HG02571 (cell line): ENCODE results near the gene BFSP1.
A peak's percentile ranks its signal among the peaks of the same experiment; 100 is the strongest.

Experiments used
- ATAC-seq: cut with Tn5 transposase; IDR thresholded peaks from one replicate; pipeline ENCODE4 v1.9.1; 2021; ENCODE audit warnings: mild to moderate bottlenecking, moderate library complexity; ENCODE audit not compliant: unreplicated experiment

Gene BFSP1

DNA sequence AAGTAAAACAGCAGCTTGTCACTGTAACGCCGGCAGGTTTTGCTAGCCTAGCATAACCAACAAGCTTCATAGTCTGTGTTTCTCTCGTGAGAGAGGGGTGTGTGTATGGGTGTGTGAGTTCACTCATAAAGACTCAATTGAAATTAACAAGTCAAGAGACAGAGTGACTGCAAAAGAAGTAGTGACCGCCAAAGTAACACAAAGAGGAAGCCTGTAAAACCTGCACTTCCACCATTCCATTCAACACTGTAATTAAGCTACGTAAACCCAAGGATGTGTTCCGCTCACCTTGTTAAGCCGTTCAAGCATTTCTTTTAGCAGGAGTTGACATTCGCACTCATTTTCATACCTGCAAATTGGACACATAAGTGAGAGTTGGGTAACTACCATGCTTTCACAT lies 6.6 kb downstream of the BFSP1 start:
- no peak for ATAC-seq

DNA sequence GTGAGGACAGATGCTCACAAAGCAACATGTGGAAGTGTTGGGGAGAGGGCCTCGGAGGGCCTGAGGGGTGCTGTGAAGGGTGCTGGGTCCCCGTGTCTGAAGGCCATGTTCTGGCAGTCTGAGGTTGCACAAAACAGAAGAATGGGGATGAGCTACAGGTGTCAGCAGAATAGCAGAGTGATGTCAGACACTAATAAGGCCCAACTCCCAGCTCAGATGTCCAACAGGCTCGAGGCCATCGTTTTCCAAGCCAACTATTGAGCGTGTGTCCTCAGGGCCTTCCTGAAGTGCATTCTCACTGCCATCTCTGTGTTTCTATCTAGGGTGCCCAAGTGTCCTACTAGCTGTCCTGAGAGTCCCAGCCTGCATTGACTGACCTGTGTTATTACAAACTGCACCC lies 7.9 kb downstream of the BFSP1 start:
- ATAC-seq, result no peak

DNA sequence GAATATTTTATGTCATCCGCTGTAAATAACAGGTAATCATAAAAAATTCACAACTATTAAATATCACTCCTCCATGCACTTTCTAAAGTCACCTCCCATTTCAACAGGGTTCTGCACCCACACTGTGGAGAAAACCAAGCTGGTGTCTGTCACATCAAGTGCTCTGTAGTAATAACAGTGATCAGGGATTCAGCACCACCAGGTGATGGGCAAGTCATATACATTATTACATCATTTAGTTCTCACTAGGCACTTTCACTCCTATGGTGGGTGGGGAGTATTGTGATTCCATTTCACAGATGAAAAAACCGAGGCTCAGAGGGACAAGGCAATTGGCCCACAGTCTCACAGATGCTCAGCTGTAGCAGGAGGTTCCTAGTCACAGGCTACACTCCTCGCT lies 8.7 kb downstream of the BFSP1 start:
- ATAC-seq, result no peak

DNA sequence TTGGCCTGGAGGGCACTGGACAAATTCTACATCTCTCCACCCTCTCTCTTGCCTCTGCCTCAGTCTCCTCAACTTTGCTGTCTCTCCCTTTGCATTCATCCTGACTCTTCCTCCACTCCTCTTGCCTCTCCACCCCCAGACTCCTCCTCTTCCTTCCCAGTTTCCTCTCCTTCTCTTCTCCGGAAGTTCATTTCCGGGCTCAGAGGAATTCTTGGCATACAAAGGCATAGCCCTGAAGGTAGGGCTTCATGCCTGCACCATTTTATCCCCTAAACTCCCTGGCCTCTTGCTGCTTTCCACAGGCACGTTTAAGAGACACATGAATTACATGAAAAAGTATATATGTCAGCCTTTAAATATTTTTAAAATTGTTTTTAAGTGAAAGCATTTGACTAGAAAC lies 10.6 kb downstream of the BFSP1 start:
- ATAC-seq, result no peak

DNA sequence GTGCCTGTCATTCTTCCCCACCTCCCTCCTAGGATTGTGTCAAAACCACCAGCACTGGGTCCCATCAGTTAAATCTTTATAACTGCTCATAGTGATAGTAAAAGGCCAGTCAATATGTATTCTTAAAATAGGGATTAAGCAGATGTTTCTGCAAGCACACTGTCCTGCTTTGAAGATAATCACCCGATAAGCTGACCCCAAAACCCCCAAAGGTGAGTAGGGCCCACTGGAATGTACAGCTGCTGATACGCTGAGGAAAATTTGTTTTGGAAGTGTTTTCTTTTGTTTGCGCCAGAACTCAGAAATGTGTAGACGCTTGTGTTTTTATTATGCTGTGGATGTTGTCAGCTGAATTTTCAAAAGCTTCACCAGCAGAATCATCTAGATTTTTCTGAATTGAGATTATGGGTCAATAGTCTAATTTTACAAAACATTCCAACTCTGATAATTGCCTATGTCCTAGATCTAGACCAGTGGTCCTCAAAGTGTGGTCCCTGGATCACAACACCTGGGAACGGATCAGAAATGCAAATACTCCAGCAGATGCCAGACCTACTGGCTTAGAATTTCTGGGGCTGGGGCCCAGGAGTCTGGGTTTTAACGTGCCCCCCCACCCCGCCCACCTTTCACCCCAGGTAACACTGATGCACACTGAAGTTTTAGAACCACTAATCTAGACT lies 11.4 kb downstream of the BFSP1 start:
- ATAC-seq, result no peak

DNA sequence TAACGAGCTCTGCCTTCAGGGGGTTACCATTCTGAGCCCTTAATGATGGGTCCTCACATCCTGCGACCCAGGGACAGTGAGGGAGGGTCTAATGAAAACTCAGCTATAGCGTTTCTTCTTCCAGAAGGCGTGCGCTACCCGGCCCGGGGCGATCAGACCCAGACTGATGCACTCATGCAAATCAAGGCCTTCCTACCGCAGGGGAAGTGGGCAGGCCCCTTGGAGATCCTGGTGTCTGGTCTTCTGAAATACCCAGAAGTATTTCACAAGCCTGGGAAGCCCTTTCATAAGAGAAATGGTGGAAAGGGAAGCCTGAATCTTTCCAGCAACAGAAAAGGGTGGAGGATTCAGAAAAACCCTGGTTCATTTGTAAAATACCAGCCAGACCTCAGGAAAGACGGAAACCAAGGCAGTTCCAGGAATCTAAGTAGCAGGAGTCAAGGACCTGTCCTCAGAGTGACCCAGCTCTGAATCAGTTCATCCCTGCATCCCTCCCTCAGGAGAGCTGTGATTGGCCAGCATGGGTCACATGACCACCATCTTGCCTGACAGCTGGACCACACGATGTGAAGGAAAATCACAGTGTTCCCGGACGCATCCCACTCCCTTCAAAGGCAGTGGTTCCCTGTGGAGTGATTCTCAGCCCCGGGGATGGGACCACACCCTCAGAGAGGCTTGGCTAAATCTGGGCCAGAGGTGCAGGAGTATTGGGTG lies 12.7 kb downstream of the BFSP1 start:
- ATAC-seq, result no peak

DNA sequence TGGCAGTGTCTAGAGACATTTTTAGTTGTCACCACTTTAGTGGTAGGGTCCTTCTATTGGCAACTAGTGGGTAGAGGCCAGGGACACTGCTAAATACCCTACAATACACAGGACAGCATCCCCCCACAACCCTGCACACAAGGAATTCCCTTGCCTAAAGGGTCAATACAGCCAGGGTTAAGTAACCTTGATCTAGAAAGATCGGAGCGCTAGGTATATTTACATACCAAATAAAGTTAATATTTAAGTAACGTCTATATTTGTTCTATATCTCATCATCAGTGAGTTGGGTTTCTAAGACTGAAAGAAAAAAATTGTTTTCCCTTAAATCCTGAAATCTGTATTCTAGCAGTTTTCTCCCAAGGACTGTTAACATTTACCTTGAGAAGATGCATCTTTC lies 16.1 kb downstream of the BFSP1 start:
- no peak for ATAC-seq

DNA sequence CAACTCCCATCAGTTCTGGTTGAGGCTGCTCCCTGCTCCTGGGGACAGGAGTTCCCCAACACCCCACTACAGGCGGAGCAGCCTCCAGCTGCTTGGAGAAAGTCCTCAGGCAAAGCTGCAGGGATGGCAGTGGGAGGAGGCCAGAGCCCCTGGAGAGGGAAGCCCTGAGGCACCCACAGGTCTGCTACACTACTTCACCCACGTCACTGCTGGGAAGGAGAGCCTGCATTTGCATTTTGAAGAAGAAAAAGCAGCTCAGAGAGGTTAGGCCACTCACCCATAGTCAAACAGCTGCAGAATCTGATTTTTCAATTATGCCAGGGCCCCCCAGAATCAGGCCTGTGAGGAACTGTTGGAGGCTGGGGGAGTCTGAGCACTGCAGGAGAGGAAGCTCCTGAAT lies 17.2 kb downstream of the BFSP1 start:
- ATAC-seq, result no peak

DNA sequence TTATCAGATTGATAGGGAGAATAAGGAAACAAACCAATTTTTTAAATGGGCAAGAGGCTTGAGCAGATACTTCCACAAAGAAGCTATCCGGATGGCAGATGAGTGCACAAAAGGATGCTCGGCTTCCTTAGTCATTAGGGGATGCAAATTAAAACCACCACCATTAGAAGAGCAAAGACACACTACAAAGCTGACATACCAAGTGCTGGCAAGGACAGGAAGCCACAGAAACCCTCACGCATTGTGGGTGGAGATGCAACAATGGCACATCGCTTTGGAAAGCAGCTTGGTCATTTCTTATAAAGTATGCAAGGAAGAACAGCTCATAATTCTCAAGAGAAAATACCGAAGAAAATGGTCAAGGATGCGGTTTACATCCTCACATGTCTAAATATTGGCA lies 19.8 kb downstream of the BFSP1 start:
- no peak for ATAC-seq

DNA sequence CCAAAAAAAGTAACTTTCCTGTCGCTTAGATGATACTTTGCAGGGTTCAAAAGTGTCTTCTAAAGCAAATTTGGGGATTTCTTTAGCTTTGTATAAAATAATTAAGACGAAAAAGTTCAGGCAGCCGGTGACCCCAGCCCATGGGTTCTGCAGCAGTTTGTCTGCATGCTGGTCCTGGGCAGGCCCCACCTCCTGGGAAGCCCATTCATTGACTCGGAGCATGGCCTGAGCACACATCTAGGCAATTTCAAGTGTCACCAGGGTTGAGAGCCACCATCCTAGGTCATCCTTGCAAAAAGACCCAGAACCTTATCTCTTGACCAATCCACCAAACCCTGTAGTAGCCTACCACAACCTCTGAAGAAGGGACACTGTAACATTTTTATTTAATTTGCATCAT lies 20.6 kb downstream of the BFSP1 start:
- no peak for ATAC-seq

DNA sequence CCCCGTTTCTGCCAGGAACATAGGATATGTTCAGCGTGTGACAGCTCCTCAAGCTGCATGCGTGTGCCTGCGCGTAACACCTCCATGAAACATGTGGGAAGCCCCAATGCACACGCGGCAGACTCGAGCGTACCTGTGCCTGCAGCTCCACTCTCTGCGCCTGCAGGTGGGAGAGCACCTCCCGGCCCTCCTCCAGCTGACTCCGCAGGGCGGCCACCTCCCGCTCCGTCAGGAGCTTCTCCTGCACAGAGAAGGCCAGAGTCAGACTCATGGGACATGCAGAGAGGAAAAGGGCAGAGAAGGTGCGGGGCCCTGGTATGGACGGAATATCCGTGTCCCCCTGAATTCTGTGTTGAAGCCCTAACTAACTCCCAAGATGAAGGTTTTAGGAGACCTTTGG lies 22.4 kb downstream of the BFSP1 start:
- no peak for ATAC-seq

DNA sequence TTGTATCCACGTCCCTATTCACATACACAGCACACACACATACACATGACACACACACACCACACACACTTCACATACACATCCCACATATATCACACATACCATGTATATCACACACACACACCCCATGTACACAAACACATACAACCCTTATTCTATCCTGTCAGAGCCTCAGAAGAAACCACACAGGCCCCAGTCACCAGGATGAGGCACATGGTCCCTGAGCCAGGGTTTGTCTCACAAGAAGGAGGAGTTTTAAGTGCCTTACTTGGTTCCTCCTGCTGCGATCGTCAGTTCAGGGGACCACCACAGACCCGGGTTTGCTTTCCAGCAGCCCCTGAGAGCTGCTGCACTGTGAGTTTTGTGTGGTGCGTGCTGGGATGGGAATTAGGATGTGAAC lies 23.6 kb downstream of the BFSP1 start:
- ATAC-seq, result no peak

DNA sequence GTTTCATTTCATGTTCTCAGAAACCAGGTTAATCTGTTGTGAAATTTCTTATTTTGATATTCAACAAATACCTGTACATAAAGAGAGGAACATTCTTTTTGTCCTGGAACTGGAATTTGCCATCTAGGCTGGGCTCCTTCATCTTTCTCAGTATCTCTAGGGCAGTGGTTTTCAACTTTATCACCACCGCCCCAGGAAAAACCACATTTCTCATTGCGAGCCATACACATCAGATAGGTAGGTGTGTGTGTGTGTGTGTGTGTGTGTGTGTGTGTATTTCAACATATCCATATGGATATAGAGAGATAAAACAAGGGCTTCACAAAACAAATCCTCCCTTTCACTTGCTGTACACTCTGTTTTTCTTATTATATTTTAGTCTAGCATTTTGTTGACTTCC lies 24.1 kb downstream of the BFSP1 start:
- ATAC-seq, result no peak

DNA sequence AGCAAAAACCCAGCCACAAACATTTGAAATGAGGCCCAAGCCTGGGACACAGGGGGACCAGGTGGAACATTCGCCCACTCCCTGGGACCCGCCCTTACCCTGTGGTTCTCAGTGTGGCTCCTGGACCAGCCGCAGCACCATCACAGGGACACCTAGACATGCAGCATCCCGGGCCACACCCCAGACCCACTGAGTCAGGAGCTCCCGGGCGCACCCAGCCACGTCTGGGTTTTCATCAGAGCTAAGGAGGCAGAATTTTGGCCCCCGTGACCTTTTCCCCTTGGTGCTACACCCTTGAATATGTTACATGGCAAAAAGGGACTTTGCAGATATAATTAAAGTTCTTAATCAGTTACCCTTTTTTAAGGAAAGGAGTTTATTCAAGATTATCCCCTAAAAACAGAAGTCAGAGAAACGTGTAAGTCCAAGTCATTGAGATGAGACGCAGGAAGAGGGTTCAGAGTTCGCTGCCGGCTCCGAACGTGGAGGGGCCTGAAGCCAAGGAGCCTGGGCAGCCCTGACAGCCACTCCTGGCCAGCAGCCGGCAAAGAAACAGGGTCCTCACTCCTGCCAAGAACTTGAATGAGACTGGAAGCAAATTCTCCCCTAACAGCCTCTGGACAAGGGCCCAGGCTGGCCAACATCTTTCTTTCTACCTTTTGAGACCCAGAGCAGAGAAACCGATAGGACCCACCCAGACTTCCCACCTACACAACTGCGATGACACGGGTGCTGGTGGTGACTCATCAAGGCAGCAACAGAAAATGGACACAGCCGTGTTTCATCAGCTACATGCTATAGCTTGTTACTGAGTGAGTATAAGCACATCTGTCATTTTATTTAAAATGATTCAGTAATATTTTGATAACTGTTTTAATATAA lies 25.3 kb downstream of the BFSP1 start:
- no peak for ATAC-seq

DNA sequence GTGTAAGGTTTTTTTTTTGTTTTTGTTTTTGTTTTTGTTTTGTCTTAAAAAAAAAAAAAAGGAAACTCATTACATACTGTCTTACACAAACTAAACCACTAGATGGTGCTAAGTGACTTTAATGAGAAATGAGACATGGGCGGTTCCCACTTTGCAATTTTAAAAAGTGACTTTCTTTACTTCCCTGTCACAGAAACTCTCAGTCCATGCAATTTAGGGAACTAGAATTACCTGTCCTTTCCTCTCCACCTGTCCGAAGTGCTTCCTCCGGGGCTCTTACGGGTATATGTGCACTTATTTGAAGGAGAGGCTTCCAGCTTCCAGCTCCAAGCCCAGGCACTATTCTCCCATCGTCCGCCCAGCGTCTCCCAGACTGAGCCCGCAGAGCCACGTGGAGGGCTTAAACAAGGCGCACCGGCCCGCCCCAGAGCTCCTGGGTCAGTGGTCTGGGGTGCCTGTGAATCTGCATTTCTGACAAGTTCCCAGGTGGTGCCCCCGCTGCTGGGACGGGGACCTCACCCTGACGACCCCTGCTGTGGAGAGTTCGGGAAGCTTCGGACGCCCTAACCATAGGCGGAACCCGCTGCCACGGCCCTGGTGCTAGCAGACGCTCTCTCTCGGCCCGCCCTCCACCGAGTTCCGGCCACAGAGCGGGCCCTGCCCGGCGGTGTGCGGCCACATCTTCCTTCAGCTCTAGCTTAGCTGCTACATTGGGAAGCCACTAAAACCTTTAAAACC lies 26.1 kb downstream of the BFSP1 start:
- ATAC-seq, result peak; percentile 51

DNA sequence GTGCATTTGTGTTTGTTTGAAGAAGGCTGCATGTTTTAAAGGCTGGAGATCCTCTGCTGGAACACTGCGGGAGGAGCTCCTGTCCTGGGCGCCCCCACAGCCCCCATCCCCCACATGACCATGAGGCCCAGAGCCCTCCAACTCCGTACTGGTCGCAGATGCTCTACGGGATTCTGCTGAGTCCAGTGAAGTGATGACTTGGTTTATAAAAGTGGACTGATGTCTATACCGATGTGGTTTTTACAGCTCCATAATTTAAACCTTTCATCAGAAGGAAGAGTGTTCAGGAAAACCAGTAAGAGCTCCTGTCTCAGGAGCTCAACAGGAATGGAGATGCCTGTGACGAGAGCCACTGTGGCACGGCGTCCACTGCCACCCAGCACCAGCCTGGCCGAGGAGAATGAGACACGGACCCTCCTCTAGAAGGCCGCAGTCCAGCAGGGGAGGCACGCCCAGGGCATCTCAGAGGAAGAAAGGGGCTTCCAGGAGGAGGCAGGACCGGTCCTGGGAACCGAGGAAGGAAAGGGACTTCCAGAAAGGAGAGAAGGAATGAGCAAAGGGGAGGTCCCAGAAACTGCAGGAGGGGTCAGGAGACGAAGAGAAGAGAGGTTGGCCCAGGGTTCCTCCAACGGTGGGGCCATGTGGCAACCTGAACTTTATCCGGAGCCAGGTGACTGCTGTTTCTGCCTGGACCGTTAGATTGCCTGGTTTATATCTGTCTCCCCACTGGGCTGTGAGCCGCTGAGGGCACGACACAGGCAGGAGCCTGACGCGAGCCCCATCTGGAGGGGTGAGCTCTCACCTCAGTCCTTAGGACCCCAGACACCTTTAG lies 26.9 kb downstream of the BFSP1 start:
- no peak for ATAC-seq

DNA sequence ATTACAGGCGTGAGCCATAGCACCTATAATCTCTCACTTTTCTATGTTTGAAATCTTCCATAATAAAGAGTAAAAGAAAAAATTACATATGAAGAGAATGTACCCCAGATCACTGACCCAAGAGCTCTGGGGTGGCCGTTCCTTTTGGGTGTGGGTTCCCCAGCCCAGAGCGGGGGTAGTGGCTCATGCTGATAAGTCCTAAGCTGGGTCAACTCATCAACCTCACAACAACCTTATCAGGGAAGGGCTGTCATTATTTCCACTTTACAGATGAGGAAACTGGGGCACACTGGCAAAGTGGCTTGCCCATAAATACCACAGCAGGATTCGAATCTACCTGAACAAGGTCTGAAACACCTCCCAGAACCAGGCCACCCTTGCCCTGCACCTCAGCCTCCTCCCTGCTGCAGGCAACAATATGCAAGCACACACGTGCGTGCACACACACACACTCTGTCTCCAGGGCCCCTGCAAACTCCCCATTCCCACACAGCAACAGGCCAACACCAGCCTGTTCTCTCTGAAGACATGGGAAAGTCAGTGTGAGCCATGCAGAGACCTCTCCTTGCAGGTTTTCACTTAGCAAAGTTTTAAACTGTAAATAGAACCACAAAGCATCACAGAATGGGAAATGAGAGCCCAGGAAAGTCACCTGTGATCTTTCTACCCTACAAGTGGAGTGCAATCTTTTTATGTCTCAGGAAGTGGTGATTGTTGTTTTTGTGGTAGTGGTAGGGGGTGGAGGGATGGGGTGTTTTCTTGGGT lies 27.7 kb downstream of the BFSP1 start:
- ATAC-seq, result no peak

DNA sequence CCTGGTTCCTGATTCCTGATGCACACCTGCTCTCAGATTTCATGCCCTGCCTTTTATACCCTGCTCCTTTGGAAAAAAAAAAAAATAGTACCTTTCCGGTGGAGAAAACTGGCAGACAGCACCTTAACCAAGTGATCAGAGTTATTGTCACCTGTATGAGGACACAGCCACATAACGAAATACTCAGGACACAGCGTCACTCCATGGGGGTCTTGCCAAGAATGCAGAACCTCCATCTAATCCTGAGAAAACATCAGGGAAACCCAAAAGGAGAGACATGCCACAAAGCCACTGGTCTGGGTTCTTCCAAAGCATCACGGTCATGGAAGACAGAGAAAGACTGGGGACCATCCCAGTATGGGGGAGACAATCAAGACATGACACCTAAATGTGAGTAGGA lies 29.1 kb downstream of the BFSP1 start:
- ATAC-seq, result no peak

DNA sequence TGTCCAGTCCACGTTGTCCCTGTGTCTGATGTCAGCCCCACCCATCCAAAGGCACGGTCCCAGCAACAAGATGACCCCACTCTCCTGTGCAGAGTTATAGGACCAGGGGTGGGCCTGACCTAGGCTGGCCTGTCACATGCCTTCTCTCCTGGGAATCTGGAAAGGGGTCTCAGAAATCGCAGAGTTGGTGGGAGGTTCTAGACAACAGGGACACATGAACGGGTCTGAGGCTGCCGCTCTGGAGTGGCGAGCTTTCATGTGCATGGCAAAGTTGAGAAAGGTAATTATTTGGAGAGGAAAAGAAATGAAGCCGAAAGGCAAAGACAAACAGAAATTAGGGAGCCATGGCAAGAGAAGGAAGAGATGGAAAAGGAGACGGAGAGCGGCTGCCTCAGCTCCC lies 29.5 kb downstream of the BFSP1 start:
- no peak for ATAC-seq

DNA sequence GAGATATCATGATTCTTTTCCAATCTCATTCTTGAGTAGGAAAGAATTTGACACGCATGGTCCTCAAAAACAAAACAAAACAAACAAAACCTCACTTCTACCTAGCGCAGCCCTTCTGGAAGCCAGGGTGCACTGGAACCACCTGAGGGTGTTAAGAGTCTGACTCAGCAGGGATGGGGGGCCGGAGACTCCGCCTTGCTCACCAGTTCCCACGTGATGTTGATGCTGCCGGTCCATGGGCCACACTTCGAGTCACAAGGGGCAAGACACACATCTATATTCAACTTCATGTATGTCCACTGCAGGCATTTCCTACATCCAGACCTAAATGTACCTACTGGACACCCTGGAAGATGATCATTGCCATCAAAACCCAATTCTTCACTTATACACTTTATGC lies 30.4 kb downstream of the BFSP1 start:
- ATAC-seq, result no peak
